ENCODE measurements around the gene CRB1. TPM values are rescaled to one million over a fixed set of nuclear protein-coding genes. Genes with fewer than 3 reads are reported as not detected.
A peak's percentile ranks its signal among the peaks of the same experiment; 100 is the strongest.

Gene CRB1
- total and polyA plus RNA-seq, 2 experiments from 2014 or later, result 0.27 to 0.56 TPM

DNA sequence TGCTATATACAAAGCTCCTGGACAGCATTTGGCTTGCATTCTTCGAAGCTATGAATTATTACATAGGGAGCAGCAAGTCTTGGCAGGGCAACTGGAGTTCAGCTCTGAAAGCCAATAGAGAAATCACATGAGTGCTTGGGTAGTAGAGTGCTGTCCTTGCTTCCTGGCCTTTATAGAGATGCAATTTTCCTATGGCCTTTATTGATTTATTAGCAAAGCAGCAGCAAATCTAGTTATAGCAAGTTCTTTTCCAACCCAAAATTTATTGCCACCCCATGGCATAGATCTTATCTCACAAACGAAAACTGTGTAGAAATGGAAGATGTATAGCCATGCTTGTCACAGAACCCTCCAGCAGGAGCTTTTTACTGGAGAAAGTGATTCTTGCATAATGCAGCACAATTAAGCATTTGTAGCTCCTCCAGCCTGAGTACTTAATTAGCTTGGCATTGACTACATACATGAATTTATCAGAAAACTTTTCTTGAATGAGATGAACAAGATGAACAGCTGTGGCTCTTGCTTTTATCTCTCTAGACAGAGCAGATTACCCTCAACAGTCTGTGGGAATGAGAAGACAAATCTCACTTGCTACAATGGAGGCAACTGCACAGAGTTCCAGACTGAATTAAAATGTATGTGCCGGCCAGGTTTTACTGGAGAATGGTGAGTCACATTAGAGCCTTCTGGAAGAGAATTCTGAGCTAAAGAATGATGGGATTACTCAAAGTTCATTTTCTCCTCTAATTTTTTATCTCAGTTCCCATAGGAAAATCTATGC is 170.1 kb downstream of the CRB1 start (continued):
- TF ChIP-seq, protein P1, sequence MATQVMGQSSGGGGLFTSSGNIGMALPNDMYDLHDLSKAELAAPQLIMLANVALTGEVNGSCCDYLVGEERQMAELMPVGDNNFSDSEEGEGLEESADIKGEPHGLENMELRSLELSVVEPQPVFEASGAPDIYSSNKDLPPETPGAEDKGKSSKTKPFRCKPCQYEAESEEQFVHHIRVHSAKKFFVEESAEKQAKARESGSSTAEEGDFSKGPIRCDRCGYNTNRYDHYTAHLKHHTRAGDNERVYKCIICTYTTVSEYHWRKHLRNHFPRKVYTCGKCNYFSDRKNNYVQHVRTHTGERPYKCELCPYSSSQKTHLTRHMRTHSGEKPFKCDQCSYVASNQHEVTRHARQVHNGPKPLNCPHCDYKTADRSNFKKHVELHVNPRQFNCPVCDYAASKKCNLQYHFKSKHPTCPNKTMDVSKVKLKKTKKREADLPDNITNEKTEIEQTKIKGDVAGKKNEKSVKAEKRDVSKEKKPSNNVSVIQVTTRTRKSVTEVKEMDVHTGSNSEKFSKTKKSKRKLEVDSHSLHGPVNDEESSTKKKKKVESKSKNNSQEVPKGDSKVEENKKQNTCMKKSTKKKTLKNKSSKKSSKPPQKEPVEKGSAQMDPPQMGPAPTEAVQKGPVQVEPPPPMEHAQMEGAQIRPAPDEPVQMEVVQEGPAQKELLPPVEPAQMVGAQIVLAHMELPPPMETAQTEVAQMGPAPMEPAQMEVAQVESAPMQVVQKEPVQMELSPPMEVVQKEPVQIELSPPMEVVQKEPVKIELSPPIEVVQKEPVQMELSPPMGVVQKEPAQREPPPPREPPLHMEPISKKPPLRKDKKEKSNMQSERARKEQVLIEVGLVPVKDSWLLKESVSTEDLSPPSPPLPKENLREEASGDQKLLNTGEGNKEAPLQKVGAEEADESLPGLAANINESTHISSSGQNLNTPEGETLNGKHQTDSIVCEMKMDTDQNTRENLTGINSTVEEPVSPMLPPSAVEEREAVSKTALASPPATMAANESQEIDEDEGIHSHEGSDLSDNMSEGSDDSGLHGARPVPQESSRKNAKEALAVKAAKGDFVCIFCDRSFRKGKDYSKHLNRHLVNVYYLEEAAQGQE (IDR thresholded peaks at IDR 0.05; ENCODE audit: unreplicated experiment), result no peak
- no peak for TF ChIP-seq POLR2AphosphoS5 (IDR thresholded peaks at IDR 0.05; ENCODE audit: low read depth)
- no peak for TF ChIP-seq JUNB (IDR thresholded peaks at IDR 0.05; ENCODE audit: unreplicated experiment)
- no peak for TF ChIP-seq ZNF114 (CRISPR knock-in tag; IDR thresholded peaks at IDR 0.05)
- TF ChIP-seq ZNF331 (CRISPR knock-in tag; IDR thresholded peaks at IDR 0.05; ENCODE audit: low read depth), result no peak
- no peak for TF ChIP-seq CREB1 (CRISPR knock-in tag; IDR thresholded peaks at IDR 0.05; ENCODE audit: low read depth)

DNA sequence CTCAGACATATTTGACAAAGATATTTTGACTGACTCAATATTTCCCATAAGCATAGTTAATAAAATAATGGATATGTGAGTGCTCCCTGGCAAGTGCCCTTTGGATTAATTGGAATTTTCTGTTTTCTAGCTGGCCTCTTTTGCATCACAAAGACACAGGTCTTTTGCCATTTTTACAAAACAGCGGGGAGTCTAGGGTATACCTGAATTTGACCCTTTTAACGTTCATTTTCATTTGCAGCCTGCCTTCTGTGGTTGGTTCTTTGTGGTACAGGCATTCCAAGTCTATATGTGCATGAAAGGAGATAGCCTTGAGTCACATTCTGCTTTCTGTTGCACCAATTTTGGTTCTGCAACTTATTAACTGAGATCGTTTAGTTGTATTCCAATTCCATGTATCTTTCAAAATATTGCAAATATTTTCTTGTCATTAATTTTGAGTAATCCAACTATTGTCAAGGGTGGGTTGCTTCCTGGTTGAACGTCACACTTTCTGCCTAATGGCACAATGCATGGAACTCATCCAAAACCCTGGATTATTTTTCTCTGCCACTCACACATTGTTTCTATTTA is 171.7 kb downstream of the CRB1 start:
- Mint-ChIP-seq H3K36me3 (ENCODE audit: low read depth) (no peaks in the 10 kb centered on the region), H3K4me3 (peak overlapping the region; percentile 2; the same call in 1 of the 3 replicates), H3K9me3 (no peaks in the 10 kb centered on the region), H3K4me1 (peaks cover 83% of the 10 kb centered on the region), H3K27ac (0 out of 2 replicates have a peak overlapping the region, but pooled peaks have one; percentile 18), H3K27me3 (ENCODE audit: insufficient read depth, low read depth, poor library complexity) (peaks cover 2% of the 10 kb centered on the region)
- Histone ChIP-seq H3K4me2 (peak overlapping the region; percentile 2; the same call in 1 of the 2 replicates), H3F3A (replicated peaks; ENCODE audit: low read depth) (no peaks in the 10 kb centered on the region), H2AFZ (no peak overlapping the region), H3K4me1 (ENCODE audit: insufficient read depth) (peaks cover 82% of the 10 kb centered on the region), H3K79me2 (replicated peaks; ENCODE audit: insufficient read depth) (no peaks in the 10 kb centered on the region), H3K4me3 (no peak overlapping the region), H3K9me2 (ENCODE audit: insufficient read depth) (no peaks in the 10 kb centered on the region), H3K27me3 (ENCODE audit: insufficient read depth) (no peaks in the 10 kb centered on the region), H3K27ac (ENCODE audit: low read depth) (no peak overlapping the region), H3K36me3 (ENCODE audit: insufficient read depth) (no peaks in the 10 kb centered on the region), H4K20me1 (replicated peaks; ENCODE audit: insufficient read depth) (no peaks in the 10 kb centered on the region)
- ATAC-seq (no peak), DNase-seq (ENCODE audit: low spot score) (peak; percentile 73)
- TF ChIP-seq, protein P2, sequence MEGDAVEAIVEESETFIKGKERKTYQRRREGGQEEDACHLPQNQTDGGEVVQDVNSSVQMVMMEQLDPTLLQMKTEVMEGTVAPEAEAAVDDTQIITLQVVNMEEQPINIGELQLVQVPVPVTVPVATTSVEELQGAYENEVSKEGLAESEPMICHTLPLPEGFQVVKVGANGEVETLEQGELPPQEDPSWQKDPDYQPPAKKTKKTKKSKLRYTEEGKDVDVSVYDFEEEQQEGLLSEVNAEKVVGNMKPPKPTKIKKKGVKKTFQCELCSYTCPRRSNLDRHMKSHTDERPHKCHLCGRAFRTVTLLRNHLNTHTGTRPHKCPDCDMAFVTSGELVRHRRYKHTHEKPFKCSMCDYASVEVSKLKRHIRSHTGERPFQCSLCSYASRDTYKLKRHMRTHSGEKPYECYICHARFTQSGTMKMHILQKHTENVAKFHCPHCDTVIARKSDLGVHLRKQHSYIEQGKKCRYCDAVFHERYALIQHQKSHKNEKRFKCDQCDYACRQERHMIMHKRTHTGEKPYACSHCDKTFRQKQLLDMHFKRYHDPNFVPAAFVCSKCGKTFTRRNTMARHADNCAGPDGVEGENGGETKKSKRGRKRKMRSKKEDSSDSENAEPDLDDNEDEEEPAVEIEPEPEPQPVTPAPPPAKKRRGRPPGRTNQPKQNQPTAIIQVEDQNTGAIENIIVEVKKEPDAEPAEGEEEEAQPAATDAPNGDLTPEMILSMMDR (conservative IDR thresholded peaks at IDR 0.05; ENCODE audit: low read depth in 2 of 2), result no peak
- TF ChIP-seq EZH2 (IDR thresholded peaks at IDR 0.05; ENCODE audit: low read depth, unreplicated experiment) (no peak), CREB1 (CRISPR knock-in tag; IDR thresholded peaks at IDR 0.05; ENCODE audit: low read depth) (no peak), NANOG (IDR thresholded peaks at IDR 0.05; ENCODE audit: borderline replicate concordance) (0 out of 2 replicates have a peak, but pooled peaks have one; percentile 23), ZNF114 (CRISPR knock-in tag; IDR thresholded peaks at IDR 0.05) (no peak), POLR2AphosphoS5 (IDR thresholded peaks at IDR 0.05; ENCODE audit: low read depth) (no peak), STAT1 (IDR thresholded peaks at IDR 0.05; ENCODE audit: unreplicated experiment) (no peak)
- TF ChIP-seq, protein P3, sequence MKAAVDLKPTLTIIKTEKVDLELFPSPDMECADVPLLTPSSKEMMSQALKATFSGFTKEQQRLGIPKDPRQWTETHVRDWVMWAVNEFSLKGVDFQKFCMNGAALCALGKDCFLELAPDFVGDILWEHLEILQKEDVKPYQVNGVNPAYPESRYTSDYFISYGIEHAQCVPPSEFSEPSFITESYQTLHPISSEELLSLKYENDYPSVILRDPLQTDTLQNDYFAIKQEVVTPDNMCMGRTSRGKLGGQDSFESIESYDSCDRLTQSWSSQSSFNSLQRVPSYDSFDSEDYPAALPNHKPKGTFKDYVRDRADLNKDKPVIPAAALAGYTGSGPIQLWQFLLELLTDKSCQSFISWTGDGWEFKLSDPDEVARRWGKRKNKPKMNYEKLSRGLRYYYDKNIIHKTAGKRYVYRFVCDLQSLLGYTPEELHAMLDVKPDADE (IDR thresholded peaks at IDR 0.05), result no peak
